ENCODE measurements around the gene IMP4.

Gene IMP4

GRCh38 chr2:130378898-130379214 lies 36.2 kb downstream of the IMP4 start:
- no peak for DNase-seq

- DNase-seq = no peak
Observed at GRCh38 chr2:130380096-130380934, 37.6 kb downstream of the IMP4 start.

- no peak for DNase-seq
Observed at GRCh38 chr2:130381145-130381544, 38.4 kb downstream of the IMP4 start.

GRCh38 chr2:130381619-130382018 lies 38.9 kb downstream of the IMP4 start:
- no peak for DNase-seq

- DNase-seq = no peak
Observed at GRCh38 chr2:130382313-130382917, 39.7 kb downstream of the IMP4 start.

- no peak for DNase-seq
Observed at GRCh38 chr2:130385709-130386108, 43.0 kb downstream of the IMP4 start.

GRCh38 chr2:130387071-130387400 lies 44.3 kb downstream of the IMP4 start:
- no peak for DNase-seq

GRCh38 chr2:130387804-130388203 lies 45.1 kb downstream of the IMP4 start:
- DNase-seq = no peak

GRCh38 chr2:130388221-130388907 lies 45.7 kb downstream of the IMP4 start:
- DNase-seq = no peak

- DNase-seq = no peak
Observed at GRCh38 chr2:130389358-130389757, 46.7 kb downstream of the IMP4 start.

- DNase-seq = no peak
Observed at GRCh38 chr2:130389783-130390182, 47.1 kb downstream of the IMP4 start.

GRCh38 chr2:130390460-130391057 lies 47.9 kb downstream of the IMP4 start:
- no peak for DNase-seq

GRCh38 chr2:130391058-130391871 lies 48.6 kb downstream of the IMP4 start:
- DNase-seq = peak; percentile 10

GRCh38 chr2:130391872-130392670 lies 49.4 kb downstream of the IMP4 start:
- no peak for DNase-seq

- DNase-seq = no peak
Observed at GRCh38 chr2:130393318-130393910, 50.7 kb downstream of the IMP4 start.
